Heart left ventricle (tissue), 13 donors: ENCODE measurements around the gene PAX4.

ENCODE experiments used
- POLR2A ChIP-seq, 2 donors: fragments of 450-650 bp; IDR thresholded peaks; one replicate each; pipeline ENCODE4 v1.6.1; 2017; ENCODE audit warnings: antibody characterized with exemption in 2 of 2, mild to moderate bottlenecking in 2 of 2, moderate library complexity in 2 of 2
- TF ChIP-seq, protein P1 (sequence below), 12 donors: fragments of 200-600 bp; sonication (generic) in 4 of 12; IDR thresholded peaks; one replicate each; pipeline versions ENCODE4 v1.5.0 to v1.8.0; 2018 to 2022; ENCODE audit warnings: antibody characterized with exemption in 12 of 12, mild to moderate bottlenecking in 5 of 12
- donor health status: ischemic (EF 13 %, LVEDD 7.1; RV severe dilation, severe dysfunction).
- donor health status: DM: no; HTN: yes; CAD: no.
- donor health status: DM: no; HTN: no; CAD: no.
- donor health status: ischemic (EF 25% LVEDD 6.9; RV normal size, moderate dysfunction).
- donor health status: ischemic (EF 25% LVEDD 5.7; RV mildly dilated, moderate dysfunction).
- donor health status: ischemic (EF 35%, LVEDD 5.7; RV mildly dilated, moderate dysfunction).
- donor health status: nonischemic (EF 11% LVEDD 7.7; RV severe dilation, severe dysfunction).
- donor health status: DM: yes; HTN: yes; CAD: no.
- donor health status: PGD.
- donor health status: ischemic (EF 29% LVEDD 5.4; RV normal size, mild dysfunction).
- donor health status: nonischemic (EF 23%, LVEDD 6.1; RV moderate dilation, normal function).

DNA sequence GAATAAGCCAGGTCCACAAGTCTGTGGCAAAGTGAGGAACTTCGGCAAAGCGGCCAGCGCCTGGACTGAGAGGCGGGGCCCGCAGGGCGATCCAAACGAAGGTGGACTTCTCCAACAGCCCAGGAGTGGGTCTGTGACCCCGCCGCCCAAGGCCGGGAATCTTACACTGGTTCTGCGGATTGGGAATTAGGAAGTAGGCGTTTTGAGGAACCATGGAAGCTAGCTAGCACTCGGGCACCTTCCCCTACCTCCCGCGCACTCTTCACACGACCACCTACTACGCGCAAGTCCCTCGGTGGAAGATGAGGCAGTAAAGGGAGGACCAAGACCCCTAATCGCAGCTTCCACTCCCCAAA, 30.3 kb downstream of the PAX4 start:
- TF ChIP-seq, protein P1, sequence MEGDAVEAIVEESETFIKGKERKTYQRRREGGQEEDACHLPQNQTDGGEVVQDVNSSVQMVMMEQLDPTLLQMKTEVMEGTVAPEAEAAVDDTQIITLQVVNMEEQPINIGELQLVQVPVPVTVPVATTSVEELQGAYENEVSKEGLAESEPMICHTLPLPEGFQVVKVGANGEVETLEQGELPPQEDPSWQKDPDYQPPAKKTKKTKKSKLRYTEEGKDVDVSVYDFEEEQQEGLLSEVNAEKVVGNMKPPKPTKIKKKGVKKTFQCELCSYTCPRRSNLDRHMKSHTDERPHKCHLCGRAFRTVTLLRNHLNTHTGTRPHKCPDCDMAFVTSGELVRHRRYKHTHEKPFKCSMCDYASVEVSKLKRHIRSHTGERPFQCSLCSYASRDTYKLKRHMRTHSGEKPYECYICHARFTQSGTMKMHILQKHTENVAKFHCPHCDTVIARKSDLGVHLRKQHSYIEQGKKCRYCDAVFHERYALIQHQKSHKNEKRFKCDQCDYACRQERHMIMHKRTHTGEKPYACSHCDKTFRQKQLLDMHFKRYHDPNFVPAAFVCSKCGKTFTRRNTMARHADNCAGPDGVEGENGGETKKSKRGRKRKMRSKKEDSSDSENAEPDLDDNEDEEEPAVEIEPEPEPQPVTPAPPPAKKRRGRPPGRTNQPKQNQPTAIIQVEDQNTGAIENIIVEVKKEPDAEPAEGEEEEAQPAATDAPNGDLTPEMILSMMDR (IDR thresholded peaks at IDR 0.05): no peak
- no peak for TF ChIP-seq POLR2A (IDR thresholded peaks at IDR 0.05)
